Left lung (tissue), 10 donors: ENCODE measurements around the gene ETAA1. TPM values are rescaled to one million over a fixed set of nuclear protein-coding genes. Genes with fewer than 3 reads are reported as not detected.

Source experiments
- ATAC-seq: fragments of 200-7000 bp; cut with Tn5 transposase; one replicate; pipeline ENCODE4 v1.9.1; 2020; ENCODE audit warnings: moderate library complexity
- DNase-seq, 4 donors: peaks; one replicate each; pipeline ENCODE4 v3.0.0-alpha.2; 2013 to 2020
- H3K27ac ChIP-seq, 2 donors: fragments of 200-600 bp; sonication (generic) in 1 of 2; one replicate each; pipeline versions ENCODE4 v1.5.0 to v1.8.0; 2020 to 2021
- H3K27me3 ChIP-seq, 2 donors: fragments of 200-600 bp; sonication (generic) in 1 of 2; one replicate each; pipeline versions ENCODE4 v1.5.0 to v1.8.0; 2020 to 2021
- H3K36me3 ChIP-seq, 2 donors: fragments of 200-600 bp; sonication (generic) in 1 of 2; one replicate each; pipeline versions ENCODE4 v1.5.0 to v1.8.0; 2020 to 2021
- H3K4me1 ChIP-seq, 2 donors: fragments of 200-600 bp; one replicate each; pipeline ENCODE4 v1.8.0; 2021
- H3K4me3 ChIP-seq, 2 donors: fragments of 200-600 bp; sonication (generic) in 1 of 2; one replicate each; pipeline versions ENCODE4 v1.5.0 to v1.8.0; 2020 to 2021; ENCODE audit warnings: mild to moderate bottlenecking in 1 of 2
- H3K9me3 ChIP-seq, 2 donors: fragments of 200-600 bp; sonication (generic) in 1 of 2; one replicate each; pipeline versions ENCODE4 v1.5.0 to v1.8.0; 2020 to 2021
- intact Hi-C, 2 donors: fragments of 100-400 bp; cut with DNase I; formaldehyde crosslinking; loops; one replicate each; pipeline versions ENCODE4 v1.11.2 to v1.14.2; 2022
- polyA plus RNA-seq, 6 donors: library from polyadenylated mRNA; unstranded; fragments of 120-200 nt; gene quantifications; one replicate each; pipeline ENCODE4 v1.2.1, GENCODE V29; 2013; ENCODE audit not compliant: insufficient read length in 6 of 6
- total RNA-seq, 2 donors: library from RNA; stranded (reverse); fragmentation: NEBNext Ultra II Directional; extraction: Animal tissue kit (Norgen Biotek cat#: 25700); gene quantifications; one replicate each; pipeline ENCODE4 v1.2.1, GENCODE V29; 2021
- TF ChIP-seq, protein P1 (sequence below), 2 donors: fragments of 200-600 bp; sonication (generic) in 1 of 2; IDR thresholded peaks; one replicate each; pipeline versions ENCODE4 v1.5.0 to v1.8.0; 2021; ENCODE audit warnings: antibody characterized with exemption in 2 of 2
- donor health status: DM: no; HTN: yes; CAD: no.
- donor health status: DM: no; HTN: no; CAD: no.

Gene ETAA1
- total and polyA plus RNA-seq, 8 donors, result 11.8 to 34.5 (median 29.5) TPM

DNA sequence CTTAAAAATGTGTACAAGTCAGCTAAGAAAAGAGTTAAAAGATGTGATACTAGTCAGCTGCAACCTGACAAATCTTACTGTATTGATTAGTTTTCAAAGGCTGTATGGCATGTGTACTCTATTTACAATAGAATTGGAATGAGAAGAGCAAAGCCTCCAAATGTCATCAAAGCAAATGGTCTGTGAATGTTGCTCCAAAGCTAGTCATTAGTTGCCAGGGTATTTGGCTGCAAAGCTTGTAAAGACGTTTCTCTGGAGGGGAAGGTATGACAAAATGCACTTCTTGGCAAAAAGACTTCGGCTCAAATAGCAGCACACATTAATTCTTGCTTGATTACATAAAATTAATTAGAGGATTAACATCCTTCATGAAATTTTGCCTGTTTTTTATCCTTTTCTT is 59.3 kb downstream of the ETAA1 start:
- no peaks in the 10 kb centered on the region for H3K4me1 ChIP-seq
- H3K36me3 ChIP-seq, result no peaks in the 10 kb centered on the region
- DNase-seq (no peak), ATAC-seq (no peak)
- H3K27ac ChIP-seq, result no peak overlapping the region
- TF ChIP-seq, protein P1, sequence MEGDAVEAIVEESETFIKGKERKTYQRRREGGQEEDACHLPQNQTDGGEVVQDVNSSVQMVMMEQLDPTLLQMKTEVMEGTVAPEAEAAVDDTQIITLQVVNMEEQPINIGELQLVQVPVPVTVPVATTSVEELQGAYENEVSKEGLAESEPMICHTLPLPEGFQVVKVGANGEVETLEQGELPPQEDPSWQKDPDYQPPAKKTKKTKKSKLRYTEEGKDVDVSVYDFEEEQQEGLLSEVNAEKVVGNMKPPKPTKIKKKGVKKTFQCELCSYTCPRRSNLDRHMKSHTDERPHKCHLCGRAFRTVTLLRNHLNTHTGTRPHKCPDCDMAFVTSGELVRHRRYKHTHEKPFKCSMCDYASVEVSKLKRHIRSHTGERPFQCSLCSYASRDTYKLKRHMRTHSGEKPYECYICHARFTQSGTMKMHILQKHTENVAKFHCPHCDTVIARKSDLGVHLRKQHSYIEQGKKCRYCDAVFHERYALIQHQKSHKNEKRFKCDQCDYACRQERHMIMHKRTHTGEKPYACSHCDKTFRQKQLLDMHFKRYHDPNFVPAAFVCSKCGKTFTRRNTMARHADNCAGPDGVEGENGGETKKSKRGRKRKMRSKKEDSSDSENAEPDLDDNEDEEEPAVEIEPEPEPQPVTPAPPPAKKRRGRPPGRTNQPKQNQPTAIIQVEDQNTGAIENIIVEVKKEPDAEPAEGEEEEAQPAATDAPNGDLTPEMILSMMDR (IDR thresholded peaks at IDR 0.05), result no peak
- intact Hi-C loops, result no loop called here
- peaks cover 0 to 1% of the 10 kb centered on the region in 2 donors for H3K9me3 ChIP-seq
- no peaks in the 10 kb centered on the region for H3K27me3 ChIP-seq
- H3K4me3 ChIP-seq, result no peak overlapping the region

DNA sequence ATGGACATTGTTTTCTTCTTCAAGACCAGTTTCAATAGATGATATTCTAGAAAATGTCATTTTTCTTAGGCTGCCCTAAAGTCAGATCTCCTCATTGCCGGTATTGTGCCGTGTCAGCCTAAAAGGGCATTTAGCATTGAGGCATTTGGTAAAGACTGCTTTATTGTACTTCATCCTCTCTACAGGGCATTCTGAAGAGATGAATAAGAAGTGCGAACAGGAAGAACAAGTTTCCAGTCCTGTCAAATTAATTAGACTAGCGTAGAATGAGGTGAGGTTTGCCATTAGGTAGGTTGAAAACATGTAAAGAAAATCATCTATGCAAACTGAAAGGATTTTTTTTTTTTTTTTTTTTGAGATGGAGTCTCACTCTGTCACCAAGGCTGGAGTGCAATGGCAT is 60.6 kb downstream of the ETAA1 start:
- H3K9me3 ChIP-seq, result peaks cover 0 to 1% of the 10 kb centered on the region in 2 donors
- H3K27me3 ChIP-seq, result no peaks in the 10 kb centered on the region
- ATAC-seq, result no peak
- H3K4me1 ChIP-seq, result no peaks in the 10 kb centered on the region
- no peak overlapping the region for H3K27ac ChIP-seq
- no peak overlapping the region for H3K4me3 ChIP-seq
- no peaks in the 10 kb centered on the region for H3K36me3 ChIP-seq
- DNase-seq, result no peak
- intact Hi-C loops, result no loop called here
- TF ChIP-seq, protein P1 (IDR thresholded peaks at IDR 0.05), result no peak

DNA sequence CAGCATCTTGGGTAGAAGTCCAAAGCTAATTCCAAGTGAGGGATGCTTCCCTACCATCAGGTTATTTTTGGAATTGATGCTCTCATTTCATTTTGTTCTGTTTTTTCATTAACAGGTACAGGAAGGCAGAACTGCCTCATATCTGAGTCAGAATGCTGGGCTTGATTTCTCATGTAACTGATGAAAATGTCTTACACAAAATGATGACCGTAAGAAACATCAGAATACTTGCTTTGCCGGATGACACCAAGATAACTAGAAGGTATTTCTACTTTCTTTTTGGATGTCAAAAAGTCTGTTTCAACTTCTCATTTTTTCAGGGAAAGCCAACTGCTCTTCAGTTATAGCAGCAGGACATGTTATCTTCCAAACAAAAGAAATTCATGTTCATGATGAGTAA is 62.6 kb downstream of the ETAA1 start:
- no peak for ATAC-seq
- Histone ChIP-seq H3K27me3 (no peaks in the 10 kb centered on the region), H3K36me3 (no peaks in the 10 kb centered on the region), H3K4me3 (no peak overlapping the region), H3K9me3 (no peaks in the 10 kb centered on the region), H3K4me1 (no peaks in the 10 kb centered on the region), H3K27ac (no peak overlapping the region)
- TF ChIP-seq, protein P1 (IDR thresholded peaks at IDR 0.05), result no peak
- intact Hi-C loops, result no loop called here
- DNase-seq, result no peak
